Non-pigmented ciliary epithelial cell (primary cell): Measurements from ENCODE around the gene SLC25A6.
"Not testable (repeated sequence)": the region's sequence is repeated elsewhere in the genome, so short reads cannot be mapped to it uniquely, and the experiment has no call there.

Experiments used
- DNase-seq: peaks from one replicate; pipeline ENCODE4 v3.0.0-alpha.2; 2010; ENCODE audit warnings: low read depth

Gene SLC25A6

GRCh38 chrX:1389993-1390285 is 2.0 kb downstream of the SLC25A6 start:
- no peak for DNase-seq

DNA sequence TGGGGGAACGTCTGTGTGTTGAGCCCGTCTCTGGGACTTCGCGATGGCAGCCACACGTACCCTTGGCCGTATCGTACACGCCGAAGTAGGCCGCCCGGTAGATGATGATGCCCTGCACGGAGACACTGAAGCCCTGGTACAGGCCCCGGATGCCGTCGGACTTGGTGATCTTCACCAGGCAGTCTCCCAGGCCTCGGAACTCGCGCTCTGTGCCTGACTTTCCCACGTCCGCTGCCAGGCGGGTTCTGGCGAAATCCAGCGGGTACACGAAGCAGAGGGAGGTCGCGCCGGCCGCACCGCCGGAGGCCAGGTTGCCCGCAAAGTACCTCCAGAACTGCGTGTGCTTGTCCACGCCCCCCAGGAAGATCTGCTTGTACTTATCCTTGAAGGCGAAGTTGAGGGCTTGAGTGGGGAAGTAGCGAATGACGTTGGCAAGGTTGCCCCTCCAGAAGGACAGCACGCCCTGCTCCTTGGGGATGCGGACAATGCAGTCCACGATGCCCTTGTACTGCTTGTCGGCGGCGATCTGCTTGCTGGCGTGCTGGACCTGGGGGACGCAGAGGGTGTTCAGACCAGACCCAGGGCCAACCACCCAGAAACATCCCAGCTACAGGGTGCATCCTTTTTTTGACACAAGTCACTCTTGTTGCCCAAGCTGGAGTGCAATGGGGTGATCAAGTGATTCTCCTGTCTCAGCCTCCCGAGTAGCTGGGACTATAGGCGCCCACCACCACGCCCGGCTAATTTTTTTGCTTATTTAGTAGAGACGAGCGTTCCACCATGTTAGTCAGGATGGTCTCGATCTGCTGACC is 2.5 kb downstream of the SLC25A6 start:
- no peak for DNase-seq

- no peak for DNase-seq
Measured at GRCh38 chrX:1388651-1389050, 3.3 kb downstream of the SLC25A6 start.

DNA sequence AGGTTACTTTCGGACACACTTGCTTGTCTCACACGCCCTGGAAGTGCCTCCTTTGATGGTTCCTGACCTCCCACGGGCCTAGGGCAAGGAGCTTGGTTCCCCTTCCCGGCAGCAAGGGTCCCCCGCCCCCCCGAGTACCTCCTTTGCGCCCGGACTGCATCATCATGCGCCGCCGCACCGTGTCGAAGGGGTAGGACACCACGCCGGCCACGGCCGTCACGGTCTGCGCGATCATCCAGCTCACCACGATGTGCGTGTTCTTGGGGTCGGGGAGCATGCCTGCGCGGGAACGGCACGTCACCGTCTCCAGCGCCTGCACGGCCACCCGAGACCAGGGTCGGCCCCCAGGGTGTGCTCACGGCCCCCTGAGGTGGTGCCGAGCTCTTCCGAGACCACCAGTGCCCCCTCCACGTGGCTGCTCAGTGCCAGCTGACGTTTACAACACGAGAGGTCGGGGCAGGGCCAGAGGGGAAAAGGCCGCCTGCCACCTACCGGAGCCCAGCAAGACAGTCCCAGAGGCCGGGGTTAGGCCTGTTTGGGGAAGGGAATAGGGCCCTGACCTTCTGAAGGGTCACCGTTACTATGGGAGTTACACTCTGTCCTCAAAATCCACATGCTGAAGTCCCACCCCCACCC is 4.7 kb downstream of the SLC25A6 start:
- DNase-seq, result no peak

DNA sequence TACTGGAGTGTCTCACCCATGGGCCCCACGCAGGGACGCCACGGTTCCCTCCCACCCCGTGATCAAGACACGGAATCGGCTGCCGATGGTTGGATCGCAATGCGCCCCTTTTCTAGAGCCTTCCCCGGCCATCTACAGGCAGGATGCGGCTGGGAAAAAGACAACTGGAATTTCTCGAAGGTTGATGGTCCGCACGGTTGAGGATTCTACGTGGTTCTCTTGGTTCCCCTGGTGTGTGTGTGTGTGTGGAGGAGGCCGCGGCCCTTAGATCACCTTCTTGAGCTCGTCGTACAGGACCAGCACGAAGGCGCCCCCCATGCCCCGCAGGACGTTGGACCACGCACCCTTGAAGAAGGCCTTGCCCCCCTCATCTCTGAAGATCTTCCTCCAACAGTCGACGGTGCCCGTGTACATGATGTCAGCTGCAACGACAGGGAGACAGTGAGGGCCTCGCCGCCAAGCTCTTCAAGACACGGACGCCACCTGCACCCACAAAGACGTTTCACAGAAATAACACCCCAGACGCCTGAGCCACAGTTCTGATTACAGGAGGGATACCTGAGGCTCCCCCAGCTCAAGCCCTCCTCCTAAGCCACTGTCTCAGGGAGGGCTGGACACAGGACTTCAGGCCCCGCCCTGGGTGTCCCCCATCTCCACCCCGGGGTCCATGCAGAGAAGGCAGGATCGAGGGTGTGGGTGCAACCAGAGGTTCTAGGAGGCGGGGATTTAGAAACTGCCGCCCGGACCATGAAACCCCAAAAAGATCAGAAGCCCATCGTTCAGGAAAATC is 5.4 kb downstream of the SLC25A6 start:
- DNase-seq, result no peak

GRCh38 chrX:1385253-1386223 is 6.4 kb downstream of the SLC25A6 start:
- DNase-seq, result no peak

GRCh38 chrX:1384658-1385252 is 7.2 kb downstream of the SLC25A6 start:
- DNase-seq, result no peak

- no peak for DNase-seq
Measured at GRCh38 chrX:1380672-1381233, 11.2 kb downstream of the SLC25A6 start.

DNA sequence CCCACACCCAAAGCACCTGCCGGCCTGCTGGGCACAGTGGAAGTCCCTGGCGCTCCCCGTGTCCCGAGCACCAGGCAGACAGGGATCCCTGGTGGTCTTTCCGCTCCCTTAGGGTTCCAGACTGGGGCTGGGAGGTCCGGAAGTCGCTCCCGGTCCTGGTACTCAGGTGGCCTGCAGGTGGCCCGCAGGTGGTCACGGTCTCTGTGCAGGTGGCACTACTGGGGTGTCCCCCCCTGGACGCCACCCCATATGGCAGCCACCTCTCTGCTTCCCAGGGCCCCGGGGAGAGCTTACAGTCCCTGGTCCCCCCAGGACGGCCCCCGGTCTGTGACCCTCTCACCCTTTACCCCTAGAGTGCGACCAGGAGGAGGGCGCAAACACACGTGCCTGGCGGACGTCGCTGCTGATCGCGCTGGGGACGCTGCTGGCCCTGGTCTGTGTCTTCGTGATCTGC is 13.6 kb downstream of the SLC25A6 start:
- DNase-seq, result no peak

DNA sequence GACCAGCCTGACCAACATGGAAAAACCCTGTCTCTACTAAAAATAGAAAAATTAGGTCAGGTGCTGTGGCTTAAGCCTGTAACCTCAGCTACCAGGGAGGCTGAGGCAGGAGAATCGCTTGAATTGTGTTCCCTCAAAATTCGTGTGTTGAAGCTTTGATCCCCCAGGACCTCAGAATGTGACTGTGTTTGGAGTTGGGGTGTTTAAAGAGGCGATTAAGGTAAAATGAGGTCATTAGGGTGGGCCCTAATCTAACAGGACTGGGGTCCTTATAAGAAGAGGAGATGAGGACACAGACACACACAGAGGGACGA is 23.6 kb downstream of the SLC25A6 start:
- DNase-seq, result no peak

DNA sequence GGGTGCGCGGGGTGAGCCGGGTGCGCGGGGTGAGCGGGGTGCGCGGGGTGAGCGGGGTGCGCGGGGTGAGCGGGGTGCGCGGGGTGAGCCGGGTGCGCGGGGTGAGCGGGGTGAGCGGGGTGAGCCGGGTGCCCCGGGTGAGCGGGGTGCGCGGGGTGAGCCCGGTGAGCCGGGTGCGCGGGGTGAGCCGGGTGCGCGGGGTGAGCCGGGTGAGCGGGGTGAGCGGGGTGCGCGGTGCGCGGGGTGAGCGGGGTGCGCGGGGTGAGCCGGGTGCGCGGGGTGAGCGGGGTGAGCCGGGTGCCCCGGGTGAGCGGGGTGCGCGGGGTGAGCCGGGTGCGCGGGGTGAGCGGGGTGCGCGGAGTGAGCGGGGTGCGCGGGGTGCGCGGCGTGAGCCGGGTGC is 25.6 kb downstream of the SLC25A6 start:
- DNase-seq, result not testable (repeated sequence)

GRCh38 chrX:1361910-1362309 is 30.0 kb downstream of the SLC25A6 start:
- no peak for DNase-seq

- no peak for DNase-seq
Measured at GRCh38 chrX:1361275-1361674, 30.6 kb downstream of the SLC25A6 start.

- DNase-seq, result no peak
Measured at GRCh38 chrX:1360171-1360570, 31.7 kb downstream of the SLC25A6 start.

- DNase-seq, result no peak
Measured at GRCh38 chrX:1359477-1359873, 32.4 kb downstream of the SLC25A6 start.

GRCh38 chrX:1358793-1359476 is 33.0 kb downstream of the SLC25A6 start:
- no peak for DNase-seq

DNA sequence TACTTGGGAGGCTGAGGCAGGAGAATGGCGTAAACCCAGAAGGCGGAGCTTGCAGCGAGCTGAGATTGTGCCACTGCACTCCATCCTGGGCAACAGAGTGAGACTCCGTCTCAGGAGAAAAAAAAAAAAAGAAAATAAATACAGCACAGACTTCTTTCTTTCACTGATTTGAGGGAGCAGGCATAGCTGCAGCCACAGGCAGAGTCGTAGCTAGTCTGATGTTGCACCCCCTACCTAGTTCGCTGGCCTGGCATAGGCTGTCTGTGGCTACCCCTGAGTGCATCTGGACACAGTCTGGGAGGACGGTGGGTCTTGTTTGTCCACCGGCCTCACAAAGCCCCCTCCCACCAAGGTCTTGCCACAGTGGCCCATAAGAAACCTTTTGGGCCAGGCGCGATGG is 33.9 kb downstream of the SLC25A6 start:
- no peak for DNase-seq

DNA sequence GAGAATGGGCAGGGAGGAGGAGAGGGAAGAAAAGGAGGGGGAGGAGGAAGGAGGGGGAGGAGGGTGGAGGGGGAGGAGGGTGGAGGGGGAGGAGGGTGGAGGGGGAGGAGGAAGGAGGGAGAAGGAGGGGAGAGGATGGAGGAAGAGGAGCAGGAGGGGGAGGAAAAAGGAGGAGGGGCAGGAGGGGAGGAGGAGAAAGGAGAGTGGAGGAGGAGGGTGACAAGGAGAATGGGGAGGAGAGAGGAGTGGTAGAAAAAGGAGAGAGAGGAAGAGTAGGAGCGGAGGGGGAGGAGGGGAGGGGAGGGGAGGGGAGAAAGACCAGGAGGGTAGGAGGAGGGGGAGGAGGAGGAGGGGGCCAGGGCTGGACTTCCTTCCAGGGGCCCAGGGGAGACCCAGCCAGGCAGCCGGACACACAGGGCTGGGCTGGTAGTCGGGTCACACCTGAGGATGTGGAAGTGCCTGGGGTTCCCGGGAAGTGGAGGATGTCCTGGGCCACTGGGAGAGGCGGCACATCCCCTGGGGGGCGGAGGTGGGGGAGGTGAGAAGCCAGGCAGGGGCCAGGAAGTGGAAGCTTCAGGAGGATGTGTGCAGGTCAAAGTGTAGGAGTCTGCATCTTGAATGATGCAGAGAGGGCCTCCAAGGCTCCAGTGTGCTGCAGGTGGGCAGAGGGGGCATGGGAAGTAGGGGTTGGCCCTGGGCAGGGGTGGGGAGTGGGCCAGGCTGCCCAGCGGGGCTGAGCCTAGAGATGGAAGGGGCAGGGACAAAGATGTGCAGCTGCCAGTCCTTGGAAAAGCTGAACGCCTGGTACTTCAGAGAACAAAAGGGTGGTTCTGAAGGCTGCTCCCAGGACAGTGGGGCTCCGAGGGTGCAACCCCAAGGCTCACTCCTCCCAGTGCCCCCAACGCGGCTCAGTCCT is 36.5 kb downstream of the SLC25A6 start:
- DNase-seq, result no peak
